Activated T-helper 9 cell treated with anti-CD3 and anti-CD28 coated beads, Interleukin-2, amount 50 U/mL, for 16 hours (primary cell): ENCODE results near the gene ACVR2B.
"Not testable (repeated sequence)": the region's sequence is repeated elsewhere in the genome, so short reads cannot be mapped to it uniquely, and the experiment has no call there.

Experiments
- DNase-seq: peaks from one replicate; pipeline ENCODE4 v3.0.0-alpha.2; 2020; ENCODE audit warnings: low read depth

ACVR2B gene

DNA sequence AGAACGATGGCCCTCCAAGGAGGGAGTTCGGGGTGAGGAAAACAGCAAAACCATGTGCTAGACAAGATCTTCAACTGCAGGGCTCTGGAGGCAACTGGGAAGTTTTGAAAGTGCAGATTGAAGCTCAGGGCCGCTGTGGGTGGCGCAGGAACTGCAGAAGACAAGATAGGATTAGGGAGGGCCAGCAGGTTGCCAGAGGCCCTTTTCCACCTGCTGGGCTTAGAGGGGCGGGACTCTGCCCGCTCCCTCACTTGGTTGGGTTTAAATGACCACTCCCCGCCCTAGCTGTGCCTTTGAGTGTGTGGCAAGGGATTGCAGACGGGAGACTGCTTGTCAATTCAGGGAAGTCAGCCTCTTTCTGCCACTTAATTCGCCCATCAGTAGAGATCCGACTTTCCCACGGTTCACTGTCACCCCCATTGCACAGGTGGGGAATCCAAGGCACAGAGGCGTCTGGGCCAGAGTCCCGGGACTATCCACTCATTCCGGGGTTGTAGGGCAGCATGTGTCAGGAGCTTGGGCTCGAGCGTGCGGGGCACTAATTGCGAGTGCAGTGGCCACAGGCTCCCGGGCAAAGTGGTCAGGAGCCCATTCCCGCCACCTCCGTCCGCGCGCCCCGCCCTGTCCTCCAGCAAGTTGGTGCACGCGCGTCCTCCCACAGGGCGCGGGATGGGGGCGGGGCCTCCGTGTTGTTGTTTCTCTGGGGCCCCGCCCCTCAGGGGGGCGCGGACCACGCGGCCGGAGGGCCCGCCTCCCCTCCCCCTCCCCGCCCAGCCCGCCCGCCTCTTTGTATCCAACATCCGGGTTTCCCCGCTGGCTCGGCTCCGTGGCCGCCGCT lies at the start of gene ACVR2B:
ACVR2B (plus strand) TSS at position 816 of the 838 bp plus-strand sequence. CDS start 433 bp downstream, outside the sequence.
- DNase-seq: peak; percentile 63

DNA sequence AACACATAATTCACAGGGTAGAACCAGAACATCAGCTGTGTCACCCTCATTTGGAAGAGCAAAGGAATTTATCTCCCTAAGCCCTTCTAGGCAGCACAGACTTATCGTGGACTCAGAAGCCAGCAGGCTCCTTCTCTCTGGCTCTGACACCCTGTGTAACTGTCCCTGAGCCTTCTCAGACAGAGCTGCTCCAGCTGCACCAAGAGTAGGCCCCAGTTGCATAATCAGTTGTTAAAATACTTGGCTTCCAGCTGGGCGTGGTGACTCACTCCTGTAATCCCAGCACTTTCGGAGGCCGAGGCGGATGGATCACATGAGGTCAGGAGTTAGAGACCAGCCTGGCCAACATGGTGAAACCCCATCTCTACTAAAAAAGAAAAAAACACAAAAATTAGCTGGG lies 49.4 kb upstream of the ACVR2B start:
- no peak for DNase-seq

DNA sequence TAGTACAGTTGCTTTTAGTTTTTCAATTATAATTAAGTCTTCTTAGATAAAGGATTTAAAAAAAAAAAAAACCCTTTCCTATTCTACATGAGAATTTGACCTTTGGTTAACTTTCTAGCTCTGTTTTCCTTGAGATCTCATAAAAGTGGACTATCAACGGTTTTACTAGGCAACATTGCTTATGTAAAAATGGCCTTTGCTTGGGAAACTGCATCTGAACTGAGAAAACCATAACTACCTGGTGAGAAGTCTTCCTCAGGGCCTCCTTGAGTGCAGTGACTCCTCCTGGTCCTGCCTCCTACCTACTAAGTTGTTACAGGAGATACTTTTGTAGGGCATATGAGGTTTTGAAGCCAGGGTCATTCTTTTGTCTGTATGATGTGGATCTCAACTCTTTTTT lies 42.1 kb upstream of the ACVR2B start:
- no peak for DNase-seq

DNA sequence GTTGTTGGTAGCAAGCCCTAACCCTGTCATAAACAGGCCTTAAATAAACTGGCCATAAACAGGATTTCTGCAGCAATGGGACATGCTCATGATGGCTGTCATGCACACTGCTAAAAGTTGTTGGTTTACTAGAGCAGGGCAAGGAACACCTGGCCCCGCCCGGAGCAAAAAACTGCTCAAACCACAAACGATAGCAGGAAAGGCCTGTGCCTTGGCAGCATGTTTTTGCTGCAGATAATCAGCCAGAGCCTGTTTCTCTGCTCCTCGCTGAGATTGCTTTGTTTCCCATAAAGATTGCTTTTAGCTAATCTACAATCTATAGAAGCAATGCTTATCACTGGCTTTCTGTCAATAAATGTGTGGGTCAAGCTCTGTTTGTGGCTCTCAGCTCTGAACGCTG lies 32.9 kb upstream of the ACVR2B start:
- not testable (repeated sequence) for DNase-seq

DNA sequence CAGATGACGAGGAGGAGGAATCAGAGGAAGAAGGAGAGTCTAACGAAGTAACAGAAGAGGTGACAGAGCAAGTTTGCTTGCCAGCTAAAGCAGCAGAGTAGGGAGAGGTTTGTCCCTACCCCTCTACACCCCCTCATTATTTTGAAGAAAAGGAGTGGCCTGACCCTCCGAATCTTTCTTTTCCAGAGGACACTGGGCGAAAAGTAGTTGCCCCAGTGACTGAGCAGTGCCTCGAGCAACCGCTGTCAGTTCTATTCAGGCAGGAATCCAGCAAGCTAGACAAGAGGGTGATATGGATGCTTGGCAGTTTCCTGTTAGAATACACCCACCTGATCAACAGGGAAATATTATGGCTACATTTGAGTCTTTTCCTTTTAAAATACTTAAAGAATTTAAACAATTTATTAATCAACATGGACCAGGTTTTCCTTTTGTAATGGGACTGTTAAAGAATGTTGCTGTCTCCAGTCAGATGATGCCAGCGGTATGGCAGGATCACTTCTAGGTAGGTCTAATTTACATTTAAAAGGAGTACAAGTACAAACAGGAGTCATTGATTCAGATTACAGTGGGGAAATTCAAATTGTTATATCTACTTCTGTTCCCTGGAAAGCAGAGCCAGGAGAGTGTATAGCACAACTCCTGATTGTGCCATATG lies 31.9 kb upstream of the ACVR2B start:
- DNase-seq: no peak

DNA sequence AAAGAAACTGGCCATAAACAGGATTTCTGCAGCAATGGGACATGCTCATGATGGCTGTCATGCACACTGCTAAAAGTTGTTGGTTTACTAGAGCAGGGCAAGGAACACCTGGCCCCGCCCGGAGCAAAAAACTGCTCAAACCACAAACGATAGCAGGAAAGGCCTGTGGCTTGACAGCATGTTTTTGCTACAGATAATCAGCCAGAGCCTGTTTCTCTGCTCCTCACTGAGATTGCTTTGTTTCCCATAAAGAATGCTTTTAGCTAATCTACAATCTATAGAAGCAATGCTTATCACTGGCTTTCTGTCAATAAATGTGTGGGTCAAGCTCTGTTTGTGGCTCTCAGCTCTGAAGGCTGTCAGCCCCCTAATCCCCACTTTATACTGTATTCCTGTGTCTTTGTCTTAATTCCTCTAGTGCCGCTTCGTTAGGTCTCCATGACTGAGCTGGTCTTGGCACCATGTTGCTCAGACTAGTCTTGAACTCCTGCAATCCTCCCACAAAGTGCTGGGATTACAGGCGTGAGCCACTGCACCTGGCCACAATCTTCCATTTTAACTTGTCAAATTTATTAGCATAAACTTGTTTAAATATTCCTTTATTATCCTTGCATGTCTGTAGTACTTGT lies 26.8 kb upstream of the ACVR2B start:
- DNase-seq: not testable (repeated sequence)

DNA sequence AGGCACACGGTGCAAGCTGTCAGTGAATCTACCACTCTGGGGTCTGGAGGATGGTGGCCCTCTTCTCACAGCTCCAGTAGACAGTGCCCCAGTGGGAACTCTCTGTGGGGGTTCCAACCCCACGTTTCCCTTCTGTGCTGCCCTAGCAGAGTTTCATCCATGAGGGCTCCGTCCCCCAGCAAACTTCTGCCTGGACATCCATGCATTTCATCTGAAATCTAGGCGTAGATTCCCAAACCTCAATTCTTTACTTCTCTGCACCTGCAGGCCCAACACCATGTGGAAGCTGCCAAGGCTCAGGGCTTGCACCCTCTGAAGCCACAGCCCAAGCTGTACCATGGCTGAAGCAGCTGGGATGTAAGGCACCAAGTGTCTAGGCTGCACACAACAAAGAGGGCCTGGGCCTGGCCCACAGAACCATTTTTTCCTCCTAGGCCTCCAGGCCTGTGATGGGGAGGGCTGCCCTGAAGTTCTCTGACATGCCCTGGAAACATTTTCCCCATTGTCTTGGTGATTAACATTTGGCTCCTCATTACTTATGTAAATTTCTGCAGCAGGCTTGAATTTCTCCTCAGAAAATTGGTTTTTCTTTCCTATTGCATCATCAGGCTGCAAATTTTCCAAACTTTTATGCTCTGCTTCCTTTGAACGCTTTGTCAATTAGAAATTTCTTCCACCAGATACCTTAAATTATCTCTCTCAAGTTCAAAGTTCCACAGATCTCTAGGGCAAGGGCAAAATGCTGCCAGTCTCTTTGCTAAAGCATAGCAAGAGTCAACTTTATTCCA lies 20.6 kb upstream of the ACVR2B start:
- DNase-seq: not testable (repeated sequence)

DNA sequence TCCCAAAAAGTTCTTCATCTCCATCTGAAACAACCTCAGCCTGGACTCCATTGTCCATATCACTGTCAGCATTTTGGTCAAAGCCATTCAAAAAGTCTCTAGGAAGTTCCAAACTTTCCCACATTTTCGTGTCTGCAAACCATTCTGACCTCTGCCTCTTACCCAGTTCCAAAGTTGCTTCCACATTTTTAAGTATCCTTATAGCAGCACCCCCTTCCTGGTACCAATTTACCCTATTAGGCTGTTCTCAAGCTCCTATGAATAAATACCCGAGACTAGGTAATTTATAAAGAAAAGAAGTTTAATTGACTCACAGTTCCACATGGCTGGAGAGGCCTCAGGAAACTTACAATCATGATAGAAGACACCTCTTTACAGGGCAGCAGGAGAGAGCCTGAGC lies 20.0 kb upstream of the ACVR2B start:
- DNase-seq: not testable (repeated sequence)

DNA sequence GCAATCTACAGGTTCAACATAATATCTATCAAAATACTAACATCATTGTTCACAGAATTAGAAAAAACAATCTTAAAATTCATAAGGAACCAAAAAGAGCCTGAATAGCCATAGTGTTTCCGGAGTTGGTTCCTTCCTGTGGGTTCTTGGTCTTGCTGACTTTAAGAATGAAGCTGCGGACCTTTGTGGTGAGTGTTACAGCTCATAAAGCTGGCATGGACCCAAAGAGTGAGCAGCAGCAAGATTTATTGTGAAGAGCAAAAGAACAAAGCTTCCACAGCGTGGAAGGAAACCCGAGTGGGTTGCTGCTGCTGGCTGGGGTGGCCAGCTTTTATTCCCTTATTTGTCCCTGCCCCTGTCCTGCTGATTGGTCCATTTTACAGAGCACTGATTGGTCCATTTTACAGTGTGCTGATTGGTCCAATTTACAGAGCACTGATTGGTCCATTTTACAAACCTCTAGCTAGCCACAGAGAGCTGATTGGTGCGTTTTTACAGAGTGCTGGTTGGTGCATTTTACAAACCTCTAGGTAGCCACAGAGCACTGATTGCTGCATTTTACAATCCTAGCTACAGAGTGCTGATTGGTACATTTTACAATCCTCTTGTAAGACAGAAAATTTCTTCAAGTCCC lies 15.1 kb upstream of the ACVR2B start:
- DNase-seq: not testable (repeated sequence)

DNA sequence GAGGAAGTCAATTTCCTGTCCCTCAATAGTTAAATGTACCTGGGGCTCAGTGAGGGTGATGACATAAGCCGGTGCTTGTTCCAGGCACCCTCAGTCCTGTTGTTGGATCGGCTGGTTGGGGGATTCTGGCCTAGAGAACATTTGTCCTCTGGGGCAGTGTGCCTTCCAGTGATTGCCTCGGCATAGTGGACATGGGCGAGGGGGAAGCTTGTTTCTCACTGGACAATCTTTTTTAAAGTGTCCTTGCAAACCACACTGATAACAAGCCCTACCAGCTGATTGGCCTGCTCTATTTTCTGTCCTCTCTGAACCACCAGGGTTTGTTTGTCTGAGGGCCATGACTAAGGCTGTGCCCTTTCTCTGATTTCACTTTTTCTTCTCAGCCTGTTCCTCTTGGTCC lies 10.5 kb upstream of the ACVR2B start:
- not testable (repeated sequence) for DNase-seq

DNA sequence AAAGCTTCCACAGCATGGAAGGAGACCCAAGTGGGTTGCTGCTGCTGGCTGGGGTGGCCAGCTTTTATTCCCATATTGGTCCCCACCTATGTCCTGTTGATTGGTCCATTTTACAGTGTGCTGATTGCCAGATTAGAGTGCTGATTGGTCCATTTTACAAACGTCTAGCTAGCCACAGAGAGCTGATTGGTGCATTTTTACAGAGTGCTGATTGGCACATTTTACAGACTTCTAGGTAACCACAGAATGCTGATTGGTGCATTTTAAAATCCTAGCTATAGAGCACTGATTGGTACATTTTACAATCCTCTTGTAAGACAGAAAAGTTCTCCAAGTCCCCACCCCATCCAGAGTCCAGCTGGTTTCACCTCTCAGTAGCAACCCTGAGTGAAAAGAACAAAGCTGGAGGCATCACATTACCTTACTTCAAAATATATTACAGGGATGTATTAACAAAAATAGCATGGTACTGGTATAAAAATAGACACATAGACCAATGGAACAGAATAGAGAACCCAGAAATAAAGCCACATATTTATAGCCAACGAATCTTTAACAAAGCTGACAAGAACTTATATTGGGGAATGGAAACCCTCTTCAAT lies 7.5 kb upstream of the ACVR2B start:
- DNase-seq: no peak

DNA sequence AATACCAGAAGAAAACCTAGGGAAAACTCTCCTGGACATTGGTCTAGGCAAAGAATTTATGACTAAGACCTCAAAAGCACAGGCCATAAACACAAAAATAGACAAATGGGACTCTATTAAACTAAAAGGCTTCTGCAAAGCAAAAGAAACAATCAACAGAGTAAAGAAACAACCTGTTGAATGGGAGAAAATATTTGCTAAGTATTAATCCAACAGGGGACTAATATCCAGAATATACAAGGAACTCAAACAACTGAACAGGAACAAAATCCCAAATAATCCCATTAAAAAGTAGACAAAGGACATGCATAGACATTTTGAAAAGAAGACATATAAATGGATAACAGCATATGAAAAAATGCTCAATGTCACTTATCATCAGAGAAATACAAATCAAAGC lies 6.9 kb upstream of the ACVR2B start:
- no peak for DNase-seq

DNA sequence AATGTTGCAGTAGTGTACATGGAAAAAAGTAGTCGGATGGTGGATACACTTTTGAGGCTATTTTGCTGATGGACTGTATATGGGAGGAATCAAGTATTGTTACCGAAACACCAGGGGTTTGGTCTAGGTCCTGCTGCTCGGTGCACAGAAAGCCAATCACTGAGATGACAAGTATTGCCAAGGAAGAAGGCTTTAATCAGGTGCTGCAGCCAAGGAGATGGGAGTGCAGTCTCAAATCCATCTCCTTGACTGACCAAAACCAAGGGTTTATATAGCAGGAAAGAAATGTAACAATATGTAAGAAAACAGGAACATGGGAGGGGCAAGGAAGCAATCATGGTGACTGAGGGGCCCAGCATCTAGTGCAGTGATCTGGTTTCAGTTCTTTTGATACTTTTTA lies 2.8 kb upstream of the ACVR2B start:
- DNase-seq: no peak

DNA sequence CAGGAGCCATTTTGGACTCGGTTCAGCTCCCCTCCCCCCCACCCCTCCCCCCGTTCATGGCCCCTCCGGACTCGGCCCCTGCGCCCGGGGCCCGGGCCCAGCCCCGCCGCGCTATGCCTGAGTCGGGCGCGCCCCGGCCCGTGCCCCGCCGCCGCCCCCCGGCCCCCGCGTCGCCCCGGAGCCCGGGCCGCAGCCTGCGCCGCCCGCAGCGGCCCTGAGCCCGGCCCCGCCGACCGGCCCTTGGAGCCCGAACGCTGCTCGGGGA lies 155 bp downstream of the ACVR2B start:
- DNase-seq: no peak

DNA sequence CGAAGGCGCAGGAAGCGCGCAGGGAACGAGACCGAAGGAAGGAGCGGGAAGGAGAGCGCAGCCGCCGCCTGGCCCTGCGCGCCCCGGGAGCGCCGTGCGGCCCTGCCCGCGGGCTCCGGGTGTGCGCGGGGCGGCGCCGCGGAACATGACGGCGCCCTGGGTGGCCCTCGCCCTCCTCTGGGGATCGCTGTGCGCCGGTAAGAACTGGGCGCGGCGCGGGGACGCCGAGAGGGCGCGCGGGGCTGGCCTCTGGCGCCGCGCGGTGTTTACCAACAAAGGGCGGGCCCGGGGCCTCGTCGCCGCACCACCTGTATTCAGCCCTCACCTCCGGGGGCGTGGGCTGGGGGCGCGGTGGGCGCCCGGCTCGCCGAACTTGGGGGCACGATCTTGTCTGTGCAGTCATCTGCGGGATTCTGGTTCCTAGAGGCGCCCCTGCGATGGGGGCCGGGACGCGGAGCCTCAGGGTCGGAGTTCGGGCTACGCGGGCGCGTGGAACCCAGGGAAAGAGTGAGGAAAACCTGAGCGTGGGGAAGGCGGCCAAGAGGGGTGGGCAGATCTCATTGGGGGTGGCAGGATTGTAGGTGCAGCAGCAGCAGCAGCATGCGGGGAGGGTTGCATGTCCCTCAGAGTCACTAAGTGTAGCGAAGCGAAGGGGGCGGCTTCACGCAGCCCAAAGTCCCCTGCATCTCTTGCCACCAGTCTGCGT lies 641 bp downstream of the ACVR2B start:
- DNase-seq: no peak

DNA sequence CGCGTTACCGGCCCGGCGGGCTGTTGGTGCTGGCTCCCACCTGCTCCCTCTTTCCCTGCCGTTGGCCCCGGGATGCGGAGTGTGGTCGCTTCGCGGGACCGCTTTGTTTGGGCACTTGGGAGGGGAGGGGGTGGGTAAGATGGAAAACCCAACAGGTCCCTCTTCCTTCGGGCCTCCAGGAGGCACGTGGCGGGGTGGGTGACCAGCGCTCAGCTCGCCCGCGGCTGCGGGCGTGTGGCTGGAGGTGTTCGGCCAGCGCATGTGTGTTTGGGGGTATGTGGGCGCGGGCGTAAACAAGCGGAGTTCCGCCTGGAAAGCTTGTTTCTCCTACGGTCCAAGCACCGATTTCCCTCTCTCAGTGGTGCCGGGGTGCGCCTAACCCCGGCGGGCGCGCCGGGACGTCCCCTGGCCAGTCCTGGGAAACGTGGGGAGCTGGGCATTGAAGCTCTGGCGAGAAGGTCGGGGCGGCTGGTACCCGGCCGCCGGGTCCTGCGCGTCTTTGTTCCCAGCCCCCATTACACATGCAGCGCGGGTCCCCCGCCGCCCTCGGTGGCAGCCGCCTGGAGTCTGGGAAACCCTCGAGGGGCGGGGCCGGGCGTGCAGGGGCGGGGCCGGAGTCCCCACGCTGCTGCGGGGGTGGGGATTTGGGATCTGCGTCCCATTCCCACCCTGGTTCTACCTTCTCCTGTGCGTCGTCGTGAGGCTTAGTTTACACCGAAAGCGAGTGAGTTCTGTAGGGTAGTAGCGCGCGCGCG lies 1.4 kb downstream of the ACVR2B start:
- DNase-seq: no peak

DNA sequence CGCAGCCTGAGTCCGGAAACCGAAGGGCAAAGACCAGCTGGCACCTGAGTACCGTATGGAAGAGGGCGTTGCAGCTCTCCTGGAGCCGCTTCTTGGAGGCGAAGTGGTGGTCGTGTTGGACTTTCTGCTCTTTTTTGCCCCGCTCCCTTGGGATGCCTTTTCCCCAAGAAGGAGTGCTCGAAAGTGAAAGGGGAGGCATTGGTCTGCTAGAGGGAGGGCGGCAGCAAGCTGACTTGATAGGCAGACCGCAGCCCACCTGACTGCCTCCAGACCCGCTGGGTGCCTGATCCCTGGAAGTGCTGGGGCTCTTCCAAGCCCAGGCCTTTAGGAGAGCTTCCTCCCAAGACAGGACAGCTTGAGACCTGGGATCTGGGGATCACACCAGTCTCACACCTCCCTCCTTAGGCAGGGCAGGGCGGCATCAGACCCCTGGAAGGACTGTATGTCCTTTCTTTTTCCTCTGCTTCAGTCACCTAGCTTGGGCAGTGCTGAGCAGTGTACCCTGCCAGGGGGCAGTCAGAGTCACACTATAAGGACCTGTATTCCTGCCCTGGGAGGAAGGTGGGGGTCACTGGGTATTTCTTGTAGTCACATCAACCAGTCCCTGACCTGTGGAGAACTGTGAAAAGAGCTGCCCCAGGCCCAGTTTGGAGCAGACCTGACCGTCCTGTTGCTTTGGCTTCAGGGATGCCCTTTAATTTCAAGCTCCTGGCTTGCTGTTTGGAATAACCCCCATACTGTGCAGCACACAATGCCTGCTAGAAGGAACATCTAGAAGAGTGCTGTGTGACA lies 2.1 kb downstream of the ACVR2B start:
- no peak for DNase-seq

DNA sequence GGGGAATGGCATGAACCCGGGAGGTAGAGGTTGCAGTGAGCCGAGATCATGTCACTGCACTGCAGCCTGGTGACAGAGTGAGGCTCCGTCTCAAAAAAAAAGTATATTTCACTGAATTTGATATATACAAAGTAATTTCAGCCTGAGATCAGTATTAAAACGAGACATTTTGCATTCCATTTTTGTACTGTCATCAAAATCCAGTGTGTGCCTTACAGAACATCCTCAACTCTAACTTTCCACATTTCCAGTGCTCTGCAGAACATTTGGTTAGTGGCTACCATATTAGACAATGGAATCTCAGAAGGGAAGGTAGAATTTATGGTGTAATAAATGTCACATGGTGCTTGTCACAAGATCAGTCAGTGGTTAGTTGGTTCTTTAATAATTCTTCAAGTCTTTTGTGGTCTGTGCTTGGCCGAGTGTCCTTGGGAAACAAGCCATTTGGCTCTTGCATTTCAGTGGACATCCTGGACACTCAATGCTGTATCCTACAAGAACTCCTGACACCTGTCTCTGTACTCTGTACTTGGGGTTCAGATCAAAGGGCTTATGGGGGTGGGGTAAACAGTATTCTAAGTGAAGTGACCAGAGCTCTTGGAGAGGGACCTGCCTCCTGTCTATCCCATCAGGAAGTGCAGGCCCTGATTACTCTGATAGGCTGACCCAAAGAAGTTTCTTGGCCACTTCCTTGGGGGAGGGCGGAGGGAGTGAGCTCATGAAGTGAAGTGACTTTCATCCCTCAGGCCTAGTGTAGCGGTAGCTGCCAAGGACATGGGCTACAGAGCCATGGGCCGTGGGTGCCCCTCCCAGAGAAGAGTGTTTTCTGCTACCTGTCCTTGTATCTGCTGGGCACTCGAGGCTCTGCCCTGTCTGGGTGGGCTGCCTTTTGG lies 3.7 kb downstream of the ACVR2B start:
- DNase-seq: no peak
